ENCODE measurements around the gene FAM222B. TPM values are rescaled to one million over a fixed set of nuclear protein-coding genes. Genes with fewer than 3 reads are reported as not detected.

The FAM222B gene
- total RNA-seq, 5 donors from 2014 or later (not counting 1 experiment from before 2014, with no cell fraction given), result 17.6 to 23.4 (median 23.3) TPM

GRCh38 chr17:28734712-28735241 is 107.8 kb downstream of the FAM222B start:
- ChIA-PET POLR2A (no interaction called here), CTCF (interaction anchor here in 1 of 2 donors (0.6 kb wide), 1 partner anchor 188 kb away, joined by 5 read pairs; no protein-coding TSS in a partner anchor)
- no peaks in the 10 kb centered on the region for H3K27me3 Mint-ChIP-seq
- no peaks in the 10 kb centered on the region for H3K9me3 ChIP-seq
- H3K4me1 ChIP-seq (ENCODE audit: control insufficient read depth in 1 of 2, extremely low read depth in 1 of 2, insufficient read depth in 2 of 2, low read length in 2 of 2), result peaks cover 8 to 20% of the 10 kb centered on the region in 2 experiments
- no peak overlapping the region for H3K27ac ChIP-seq (ENCODE audit: low read length)
- peaks cover 12 to 17% (median 16%) of the 10 kb centered on the region in 3 donors for H3K4me1 Mint-ChIP-seq
- 90% methylated on average over 10 of the region's 10 CpGs for WGBS (ENCODE audit: insufficient coverage)
- no peak overlapping the region for H3K27ac Mint-ChIP-seq
- H3K4me3 Mint-ChIP-seq, result no peak overlapping the region
- H3K27me3 ChIP-seq (replicated peaks in 1 of 2; ENCODE audit: control insufficient read depth in 2 of 2, extremely low read depth in 1 of 2, insufficient read depth in 2 of 2, low read length in 1 of 2), result no peaks in the 10 kb centered on the region
- H3K36me3 ChIP-seq (ENCODE audit: control insufficient read depth in 2 of 2, extremely low read depth in 1 of 2, insufficient read depth in 1 of 2, low read length in 1 of 2), result no peaks in the 10 kb centered on the region
- H3K4me3 ChIP-seq (ENCODE audit: control insufficient read depth in 1 of 2, extremely low read depth in 1 of 2, low read length in 1 of 2), result no peak overlapping the region
- peaks cover 5% of the 10 kb centered on the region for H3K36me3 Mint-ChIP-seq
- ATAC-seq (replicated peaks in 1 of 4) (peak in 1 of 4 experiments; percentile 27), DNase-seq (no peak)
- H3K9me3 Mint-ChIP-seq, result no peaks in the 10 kb centered on the region

- POLR2A ChIA-PET, result no interaction called here
These were observed 109.2 kb downstream of the FAM222B start for GRCh38 chr17:28733346-28733745.

GRCh38 chr17:28729950-28730330 is 112.7 kb downstream of the FAM222B start:
- ATAC-seq (replicated peaks in 1 of 4) (no peak), DNase-seq (no peak)
- Histone ChIP-seq H3K4me1 (ENCODE audit: control insufficient read depth in 1 of 2, extremely low read depth in 1 of 2, insufficient read depth in 2 of 2, low read length in 2 of 2) (peaks cover 13 to 41% of the 10 kb centered on the region in 2 experiments), H3K27ac (ENCODE audit: low read length) (no peak overlapping the region), H3K27me3 (replicated peaks in 1 of 2; ENCODE audit: control insufficient read depth in 2 of 2, extremely low read depth in 1 of 2, insufficient read depth in 2 of 2, low read length in 1 of 2) (no peaks in the 10 kb centered on the region), H3K9me3 (no peaks in the 10 kb centered on the region), H3K36me3 (ENCODE audit: control insufficient read depth in 2 of 2, extremely low read depth in 1 of 2, insufficient read depth in 1 of 2, low read length in 1 of 2) (peaks cover 0 to under 1% of the 10 kb centered on the region in 2 donors), H3K4me3 (ENCODE audit: control insufficient read depth in 1 of 2, extremely low read depth in 1 of 2, low read length in 1 of 2) (no peak overlapping the region)
- Mint-ChIP-seq H3K9me3 (no peaks in the 10 kb centered on the region), H3K36me3 (peaks cover 4% of the 10 kb centered on the region), H3K4me3 (no peak overlapping the region), H3K4me1 (peaks cover 26 to 39% (median 31%) of the 10 kb centered on the region in 3 donors), H3K27me3 (no peaks in the 10 kb centered on the region), H3K27ac (no peak overlapping the region)
- ChIA-PET POLR2A (interaction anchor here in 1 of 2 donors (0.6 to 0.8 kb wide), 2 partner anchors 20 to 108 kb away, joined by 5 to 10 read pairs; no protein-coding TSS in a partner anchor), CTCF (interaction anchor here (0.5 to 4.2 kb wide), 4 partner anchors 18 to 361 kb away, joined by 3 to 197 read pairs (median 20); partner anchors contain the start of gene TRAF4 (in 1 of the 2))
- 82% methylated on average over 10 of the region's 11 CpGs for WGBS (ENCODE audit: insufficient coverage)

More at GRCh38 chr17:28733346-28733745, 109.2 kb downstream of the FAM222B start:
- H3K4me3 Mint-ChIP-seq, result no peak overlapping the region
- no peaks in the 10 kb centered on the region for H3K9me3 Mint-ChIP-seq
- Histone ChIP-seq H3K27me3 (replicated peaks in 1 of 2; ENCODE audit: control insufficient read depth in 2 of 2, extremely low read depth in 1 of 2, insufficient read depth in 2 of 2, low read length in 1 of 2) (no peaks in the 10 kb centered on the region), H3K4me1 (ENCODE audit: control insufficient read depth in 1 of 2, extremely low read depth in 1 of 2, insufficient read depth in 2 of 2, low read length in 2 of 2) (peaks cover 6 to 17% of the 10 kb centered on the region in 2 experiments), H3K36me3 (ENCODE audit: control insufficient read depth in 2 of 2, extremely low read depth in 1 of 2, insufficient read depth in 1 of 2, low read length in 1 of 2) (no peaks in the 10 kb centered on the region), H3K9me3 (no peaks in the 10 kb centered on the region), H3K27ac (ENCODE audit: low read length) (no peak overlapping the region), H3K4me3 (ENCODE audit: control insufficient read depth in 1 of 2, extremely low read depth in 1 of 2, low read length in 1 of 2) (no peak overlapping the region)
- peaks cover 5% of the 10 kb centered on the region for H3K36me3 Mint-ChIP-seq
- ATAC-seq (replicated peaks in 1 of 4) (no peak), DNase-seq (no peak)
- no peak overlapping the region for H3K27ac Mint-ChIP-seq
- no CpG with 5 or more reads among the region's 1 CpG for WGBS (ENCODE audit: insufficient coverage)
- CTCF ChIA-PET, result no interaction called here
- peaks cover 11 to 16% (median 15%) of the 10 kb centered on the region in 3 donors for H3K4me1 Mint-ChIP-seq
- no peaks in the 10 kb centered on the region for H3K27me3 Mint-ChIP-seq

- ATAC-seq (replicated peaks in 1 of 4) (peak; percentile 71 to 75 (median 72)), DNase-seq (peak; percentile 89 to 99 (median 95))
- Mint-ChIP-seq H3K4me3 (peak within 1 kb of the TSS; percentile 93 to 100 (median 95)), H3K36me3 (peaks cover 8% of the 10 kb centered on the region), H3K9me3 (no peaks in the 10 kb centered on the region), H3K4me1 (peaks cover 33 to 52% (median 40%) of the 10 kb centered on the region in 3 donors), H3K27me3 (no peaks in the 10 kb centered on the region), H3K27ac (peak within 1 kb of the TSS; percentile 96 to 99)
- Histone ChIP-seq H3K4me1 (ENCODE audit: control insufficient read depth in 1 of 2, extremely low read depth in 1 of 2, insufficient read depth in 2 of 2, low read length in 2 of 2) (peaks cover 13 to 43% of the 10 kb centered on the region in 2 experiments), H3K36me3 (ENCODE audit: control insufficient read depth in 2 of 2, extremely low read depth in 1 of 2, insufficient read depth in 1 of 2, low read length in 1 of 2) (peaks cover 9 to 14% of the 10 kb centered on the region in 2 donors), H3K27me3 (replicated peaks in 1 of 2; ENCODE audit: control insufficient read depth in 2 of 2, extremely low read depth in 1 of 2, insufficient read depth in 2 of 2, low read length in 1 of 2) (no peaks in the 10 kb centered on the region), H3K27ac (ENCODE audit: low read length) (peak within 1 kb of the TSS; percentile 100), H3K9me3 (no peaks in the 10 kb centered on the region), H3K4me3 (ENCODE audit: control insufficient read depth in 1 of 2, extremely low read depth in 1 of 2, low read length in 1 of 2) (peak within 1 kb of the TSS; percentile 86 to 87)
- WGBS (ENCODE audit: insufficient coverage), result under 1% methylated on average over 49 of the region's 64 CpGs
- ChIA-PET POLR2A (interaction anchor here (1.0 to 1.5 kb wide), 5 partner anchors 9 to 22 kb away, joined by 3 to 4 read pairs (median 3); no protein-coding TSS in a partner anchor), CTCF (interaction anchor here (0.5 to 4.2 kb wide), 20 partner anchors 9 to 1453 kb away, joined by 3 to 197 read pairs (median 4); partner anchors contain the start of genes FAM222B (in 1 of the 2), PHF12 (in 1 of the 2), RPL23A (in 1 of the 2) and TRAF4 (in 1 of the 2))
These were observed 114.0 kb downstream of the FAM222B start, which contains the start of gene NEK8 for GRCh38 chr17:28728364-28729200. NEK8 (plus strand) TSS chr17:28728788; CDS start chr17:28728814, 26 bp downstream.

DNA sequence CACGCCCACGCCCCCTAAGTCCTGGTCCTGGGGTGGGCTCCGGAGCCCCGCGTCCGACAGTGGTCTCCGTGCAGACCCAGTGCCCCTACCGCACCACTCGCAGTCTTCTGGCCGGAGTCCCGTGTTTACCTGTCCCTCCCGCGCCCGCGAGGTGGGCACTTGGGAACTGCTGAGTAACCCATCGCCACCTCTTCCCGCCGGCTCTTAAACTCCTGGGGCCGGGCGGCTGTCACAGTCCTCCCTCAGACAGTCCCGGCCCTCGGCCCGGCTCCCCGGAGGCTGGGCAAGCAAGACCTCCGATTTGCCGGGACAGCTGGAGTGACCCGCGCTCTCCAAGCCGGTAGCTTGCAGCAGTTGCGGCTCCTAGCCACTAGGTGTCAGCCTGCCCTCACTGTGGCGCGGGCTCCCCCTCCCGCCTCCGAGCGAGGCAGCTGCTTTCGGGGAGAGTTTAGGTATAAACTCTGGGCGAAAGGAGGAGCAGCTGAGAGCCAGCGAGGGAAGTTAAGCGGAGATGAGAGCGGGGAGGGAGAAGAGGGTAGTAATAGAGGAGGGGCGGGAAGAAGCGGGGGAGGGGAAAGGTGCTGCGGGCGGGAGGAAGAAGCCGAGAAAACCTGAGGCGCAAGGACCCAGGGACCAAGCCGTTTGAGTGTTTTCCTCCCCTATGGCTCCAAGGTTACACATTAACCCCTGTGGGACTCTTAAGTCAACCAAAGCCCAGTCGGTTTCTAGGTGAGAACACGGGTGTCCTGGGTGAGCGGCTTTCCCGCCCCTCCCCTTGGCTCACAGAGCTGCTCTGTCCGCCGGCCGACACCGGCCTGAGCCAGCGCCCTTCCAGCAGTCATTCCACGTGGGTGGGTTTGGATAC is 115.7 kb downstream of the FAM222B start:
- Mint-ChIP-seq H3K27ac (peak overlapping the region; percentile 96 to 99), H3K9me3 (no peaks in the 10 kb centered on the region), H3K27me3 (no peaks in the 10 kb centered on the region), H3K36me3 (peaks cover 15% of the 10 kb centered on the region), H3K4me1 (peaks cover 47 to 61% (median 55%) of the 10 kb centered on the region in 3 donors), H3K4me3 (peak overlapping the region; percentile 93 to 100 (median 95))
- Histone ChIP-seq H3K4me1 (ENCODE audit: control insufficient read depth in 1 of 2, extremely low read depth in 1 of 2, insufficient read depth in 2 of 2, low read length in 2 of 2) (peaks cover 13 to 54% of the 10 kb centered on the region in 2 experiments), H3K9me3 (no peaks in the 10 kb centered on the region), H3K27me3 (replicated peaks in 1 of 2; ENCODE audit: control insufficient read depth in 2 of 2, extremely low read depth in 1 of 2, insufficient read depth in 2 of 2, low read length in 1 of 2) (no peaks in the 10 kb centered on the region), H3K4me3 (ENCODE audit: control insufficient read depth in 1 of 2, extremely low read depth in 1 of 2, low read length in 1 of 2) (peak overlapping the region; percentile 86 to 87), H3K27ac (ENCODE audit: low read length) (peak overlapping the region; percentile 100), H3K36me3 (ENCODE audit: control insufficient read depth in 2 of 2, extremely low read depth in 1 of 2, insufficient read depth in 1 of 2, low read length in 1 of 2) (peaks cover 9 to 29% of the 10 kb centered on the region in 2 donors)
- under 1% methylated on average over 52 of the region's 57 CpGs for WGBS (ENCODE audit: insufficient coverage)
- POLR2A ChIA-PET, result interaction anchor here (0.6 to 1.6 kb wide), 8 partner anchors 16 to 567 kb away, joined by 3 to 9 read pairs (median 6); partner anchors contain the start of genes FAM222B (in 1 of the 2) and NUFIP2 (in 1 of the 2)
- CTCF ChIA-PET, result interaction anchor here (0.6 to 4.2 kb wide), 37 partner anchors 8 to 1204 kb away, joined by 3 to 197 read pairs (median 5); partner anchors contain the start of genes FAM222B (in 1 of the 2), PHF12 (in 1 of the 2), RPL23A (in 1 of the 2) and SDF2 (in 1 of the 2)
- peak; percentile 74 to 94 (median 86) for DNase-seq
- ATAC-seq (replicated peaks in 1 of 4), result peak; percentile 37 to 61 (median 53)

Data from T-cell (primary cell).